ENCODE measurements around the gene KCNJ12. TPM values are rescaled to one million over a fixed set of nuclear protein-coding genes. Genes with fewer than 3 reads are reported as not detected.
"Not testable (repeated sequence)": the region's sequence is repeated elsewhere in the genome, so short reads cannot be mapped to it uniquely, and the experiment has no call there.

The KCNJ12 gene
- polyA plus RNA-seq, 3 donors = 0.12 to 2.1 (median 0.51) TPM

- not testable (repeated sequence) for H3K27ac ChIP-seq (ENCODE audit: low read depth, low read length)
- 64 to 84% (median 78%) methylated on average over 5 of the region's 5 CpGs for WGBS, 3 donors
Observed at GRCh38 chr17:21411679-21412205, 35.6 kb downstream of the KCNJ12 start.

DNA sequence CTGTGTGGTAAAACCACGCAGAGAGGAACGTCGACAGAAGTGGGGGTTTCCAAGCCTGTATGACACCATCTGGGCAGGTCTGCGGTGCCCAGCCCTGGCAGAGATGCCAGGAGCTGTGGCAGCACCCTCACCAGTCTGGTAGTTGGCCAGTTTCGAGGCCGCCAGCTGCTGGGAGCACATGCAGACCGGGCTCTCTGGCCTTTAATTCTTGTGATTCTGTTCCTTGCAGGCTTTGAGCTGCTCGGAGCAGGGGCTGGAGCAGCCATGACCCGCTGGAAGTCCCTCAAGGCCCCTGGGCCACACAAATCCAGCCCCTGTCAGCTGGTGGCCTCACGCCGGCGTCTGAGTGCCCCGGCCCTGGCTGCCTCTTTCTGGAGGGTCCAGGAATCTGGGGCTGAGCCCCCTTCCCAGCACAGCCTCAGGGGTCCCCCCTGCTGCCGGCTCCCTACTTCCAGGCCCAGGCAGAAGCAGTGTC lies 36.1 kb downstream of the KCNJ12 start:
- WGBS, 3 donors = 69 to 81% (median 74%) methylated on average over 11 to 14 of the region's 14 CpGs
- not testable (repeated sequence) for H3K27ac ChIP-seq (ENCODE audit: low read depth, low read length)

DNA sequence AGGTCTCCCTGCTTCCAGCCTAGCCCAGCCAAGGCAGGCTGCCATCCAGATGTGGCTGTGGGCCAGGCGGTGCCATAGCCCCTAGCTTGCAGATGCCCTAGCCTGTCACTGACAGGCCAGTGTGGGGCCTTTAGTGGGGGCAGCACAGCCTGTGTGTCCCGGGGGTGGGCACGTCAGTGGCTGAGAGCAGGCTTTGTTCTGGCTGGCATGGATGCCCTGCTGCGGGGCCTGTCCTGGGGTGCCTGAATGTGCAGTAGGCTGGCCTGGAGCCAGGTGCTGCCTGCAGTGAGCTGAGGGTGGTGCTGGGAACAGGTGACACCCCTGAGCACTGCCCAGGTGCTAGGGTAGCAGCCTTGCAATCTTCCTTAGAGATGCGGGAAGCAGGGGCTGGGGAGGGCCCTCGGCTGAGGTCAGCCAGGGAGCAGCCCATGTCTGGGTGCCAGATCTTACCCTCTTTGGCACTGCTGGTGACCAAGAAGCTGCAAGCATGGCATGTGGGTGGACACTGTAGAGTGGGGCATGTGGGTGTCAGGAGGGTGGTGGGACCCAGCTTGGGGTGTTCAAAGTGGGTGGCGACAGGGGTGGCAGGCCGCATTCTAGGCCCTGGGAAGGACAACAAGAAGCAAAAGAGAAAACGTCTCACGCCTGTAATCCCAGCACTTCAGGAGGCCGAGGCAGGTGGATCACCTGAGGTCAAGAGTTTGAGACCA lies 37.6 kb downstream of the KCNJ12 start:
- H3K27ac ChIP-seq (ENCODE audit: low read depth, low read length) = not testable (repeated sequence)
- 55 to 80% (median 73%) methylated on average over 5 to 6 of the region's 11 CpGs for WGBS, 3 donors

- H3K27ac ChIP-seq (ENCODE audit: low read depth, low read length) = not testable (repeated sequence)
- WGBS, 3 donors = 67 to 71% (median 67%) methylated on average over 7 of the region's 7 CpGs
Observed at GRCh38 chr17:21414616-21415015, 38.5 kb downstream of the KCNJ12 start.

- H3K27ac ChIP-seq (ENCODE audit: low read depth, low read length) = not testable (repeated sequence)
- 83 to 88% (median 87%) methylated on average over 50 to 56 of the region's 58 CpGs for WGBS, 3 donors
Observed at GRCh38 chr17:21415166-21415990, 39.2 kb downstream of the KCNJ12 start.

- not testable (repeated sequence) for H3K27ac ChIP-seq (ENCODE audit: low read depth, low read length)
- WGBS, 3 donors = 68 to 71% (median 68%) methylated on average over 29 to 30 of the region's 30 CpGs
Observed at GRCh38 chr17:21416471-21416981, 40.4 kb downstream of the KCNJ12 start.

GRCh38 chr17:21417349-21417748 lies 41.2 kb downstream of the KCNJ12 start:
- H3K27ac ChIP-seq (ENCODE audit: low read depth, low read length) = not testable (repeated sequence)
- WGBS, 3 donors = 74 to 84% (median 82%) methylated on average over 10 of the region's 10 CpGs

DNA sequence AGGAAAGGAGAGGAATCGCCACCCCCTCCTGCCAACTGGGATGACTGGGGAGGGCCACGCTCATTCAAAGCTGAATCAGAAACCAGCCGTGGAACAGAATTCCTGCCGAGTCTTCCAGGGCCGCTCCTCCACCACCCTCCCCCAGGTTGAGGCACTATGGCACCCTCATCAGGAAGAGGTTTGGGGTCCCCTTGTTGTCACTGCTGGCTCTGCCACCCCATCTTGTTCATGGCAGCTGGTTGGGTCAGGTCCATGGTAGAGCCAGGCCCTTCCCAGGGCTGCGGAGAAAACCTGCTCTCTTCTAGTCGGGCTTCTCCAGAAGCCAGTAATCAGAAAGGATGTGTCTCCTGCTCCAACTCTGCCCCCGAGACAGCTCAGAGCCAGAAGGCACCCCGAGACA lies 41.8 kb downstream of the KCNJ12 start:
- H3K27ac ChIP-seq (ENCODE audit: low read depth, low read length) = no peak overlapping the region
- WGBS, 3 donors = 86 to 92% (median 92%) methylated on average over 9 of the region's 9 CpGs

GRCh38 chr17:21418446-21419298 lies 42.5 kb downstream of the KCNJ12 start:
- no peak overlapping the region for H3K27ac ChIP-seq (ENCODE audit: low read depth, low read length)
- WGBS, 3 donors = 70 to 79% (median 74%) methylated on average over 20 to 21 of the region's 21 CpGs

DNA sequence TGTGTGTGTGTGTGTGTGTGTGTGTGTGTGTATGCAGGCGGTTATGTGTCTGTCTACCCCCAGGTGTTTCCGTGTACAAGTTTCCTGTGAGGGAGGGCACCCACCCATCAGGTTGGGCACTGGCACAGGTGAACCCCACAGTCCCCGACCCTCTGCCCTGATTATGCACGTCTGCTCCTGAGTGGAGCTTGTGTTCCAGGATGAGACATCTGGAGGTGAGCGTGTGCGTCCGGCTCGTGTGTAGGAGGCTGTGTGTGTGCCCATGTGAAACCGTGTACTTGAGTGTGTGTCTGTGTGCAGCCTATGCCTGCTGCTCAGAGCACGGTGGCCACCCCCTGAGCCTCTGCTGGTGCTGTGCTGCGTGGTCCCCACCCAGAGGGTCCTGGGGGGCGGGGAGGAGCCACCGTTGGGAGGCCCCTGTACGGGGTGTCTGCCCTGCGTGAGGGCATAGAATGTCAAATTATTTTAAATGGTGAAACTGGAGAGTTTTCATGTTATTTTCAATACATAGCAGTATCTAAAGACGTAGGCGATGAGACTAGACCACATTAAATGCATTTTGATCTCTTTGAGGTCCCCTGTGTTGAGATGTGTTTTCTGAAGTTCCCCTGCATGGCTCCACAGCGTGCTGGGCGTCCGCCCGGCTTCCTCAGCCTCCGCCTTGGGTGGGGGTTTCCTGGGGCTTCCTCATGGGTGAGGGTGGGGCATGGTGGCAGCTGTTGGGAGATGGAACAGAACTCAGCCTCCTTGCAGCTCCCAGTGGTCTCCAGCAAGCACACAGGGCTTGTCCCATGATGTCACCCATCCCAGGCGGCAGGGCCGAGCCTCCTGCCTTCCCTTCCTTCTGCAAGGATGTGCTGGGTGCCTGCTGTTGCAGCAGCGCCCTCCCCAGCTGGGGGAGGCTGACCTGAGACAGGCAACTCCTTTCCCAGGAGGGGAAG lies 43.4 kb downstream of the KCNJ12 start:
- WGBS, 3 donors = 69 to 74% (median 73%) methylated on average over 25 of the region's 25 CpGs
- H3K27ac ChIP-seq (ENCODE audit: low read depth, low read length) = no peak overlapping the region

DNA sequence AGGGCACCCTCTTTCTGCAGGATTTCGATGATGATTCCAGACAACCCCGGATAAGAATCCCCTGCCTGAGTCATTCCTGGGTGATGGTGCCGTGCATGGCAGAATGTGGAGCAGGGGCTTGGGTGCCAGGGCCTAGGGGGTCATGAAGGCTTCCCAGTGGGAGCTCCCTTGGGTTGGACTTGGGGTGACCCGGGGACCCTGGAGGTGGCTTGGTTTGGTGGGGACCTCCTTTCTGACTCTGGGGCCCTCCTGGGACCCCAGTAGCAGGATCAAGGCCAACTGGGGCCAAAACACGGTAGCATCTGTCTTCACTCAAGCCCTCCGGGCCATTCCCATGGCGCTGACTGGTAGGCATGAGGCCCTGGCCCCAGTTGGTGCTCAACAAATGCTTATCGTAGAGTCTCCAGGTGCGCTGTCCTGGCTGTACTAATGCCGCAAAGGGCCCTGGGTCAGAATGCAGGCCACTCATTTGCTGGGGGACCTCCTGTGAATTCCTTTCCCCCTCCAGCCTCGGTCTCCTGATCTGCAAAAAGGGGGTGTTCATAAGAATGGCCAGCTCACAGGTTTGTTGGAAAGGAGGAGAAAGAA lies 44.4 kb downstream of the KCNJ12 start:
- WGBS, 3 donors = 71 to 80% (median 76%) methylated on average over 10 to 11 of the region's 11 CpGs
- not testable (repeated sequence) for H3K27ac ChIP-seq (ENCODE audit: low read depth, low read length)

GRCh38 chr17:21421421-21422310 lies 45.5 kb downstream of the KCNJ12 start:
- WGBS, 3 donors = 82 to 86% (median 86%) methylated on average over 20 of the region's 20 CpGs

GRCh38 chr17:21422311-21423189 lies 46.4 kb downstream of the KCNJ12 start:
- WGBS, 3 donors = 66 to 79% (median 79%) methylated on average over 11 of the region's 14 CpGs
- not testable (repeated sequence) for H3K27ac ChIP-seq (ENCODE audit: low read depth, low read length)

More at GRCh38 chr17:21421421-21422310, 45.5 kb downstream of the KCNJ12 start:
- not testable (repeated sequence) for H3K27ac ChIP-seq (ENCODE audit: low read depth, low read length)

DNA sequence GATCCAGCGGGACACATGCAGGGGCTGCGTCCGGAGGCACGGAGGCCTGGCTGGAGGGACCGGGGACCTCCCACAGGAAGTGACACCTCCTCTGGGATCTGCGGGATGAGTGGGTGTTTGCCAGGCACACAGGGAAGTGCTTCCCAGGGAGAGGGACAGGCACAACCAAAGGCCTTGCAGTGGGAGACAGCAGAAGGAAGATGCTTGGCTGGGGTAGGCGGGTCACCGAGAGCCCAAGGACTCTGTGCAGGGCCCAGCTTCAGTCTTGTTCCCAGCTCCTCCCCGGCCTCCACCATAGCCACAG lies 47.0 kb downstream of the KCNJ12 start:
- H3K27ac ChIP-seq (ENCODE audit: low read depth, low read length) = not testable (repeated sequence)
- WGBS, 3 donors = 58 to 69% (median 60%) methylated on average over 9 of the region's 9 CpGs

GRCh38 chr17:21424697-21425096 lies 48.5 kb downstream of the KCNJ12 start:
- not testable (repeated sequence) for H3K27ac ChIP-seq (ENCODE audit: low read depth, low read length)
- WGBS, 3 donors = 82 to 92% (median 90%) methylated on average over 7 of the region's 7 CpGs

Data from adipose tissue (tissue), 3 donors.